Naive thymus-derived CD8-positive, alpha-beta T cell (primary cell): Measurements from ENCODE around the gene PIN1. TPM values are rescaled to one million over a fixed set of nuclear protein-coding genes. Genes with fewer than 3 reads are reported as not detected.
A peak's percentile ranks its signal among the peaks of the same experiment; 100 is the strongest.
"Not testable (repeated sequence)": the region's sequence is repeated elsewhere in the genome, so short reads cannot be mapped to it uniquely, and the experiment has no call there.

Experiments used
- ATAC-seq, 2 donors: fragments of 150-1000 bp; cut with Tn5 transposase in 1 of 2; sonication (Bioruptor Pico), chemical (Tn5 transposase) in 1 of 2; 1 replicate in 1 of 2; 2 replicates in 1 of 2; pipeline ENCODE4 v1.10.0; 2021; ENCODE audit warnings: mild to moderate bottlenecking in 2 of 2, moderate library complexity in 2 of 2
- POLR2A ChIA-PET: fragments of 350-600 bp; sonication (Branson Sonifier 250); formaldehyde crosslinking; loops from one replicate; lab custom pipeline; 2021; ENCODE audit warnings: antibody characterized with exemption; lab: Charles Lee
- DNase-seq, 10 donors: peaks; one replicate each; pipeline versions ENCODE4 v3.0.0 to v3.0.0-alpha.2; 2020 to 2022
- H3K27ac Mint-ChIP-seq, 10 donors: one replicate each; pipeline ENCODE4 v1.8.0; 2020 to 2022; ENCODE audit warnings: mild to moderate bottlenecking in 10 of 10, mixed read lengths in 10 of 10, moderate library complexity in 4 of 10, inconsistent platforms in 1 of 10
- H3K27me3 Mint-ChIP-seq, 5 donors: one replicate each; pipeline ENCODE4 v1.8.0; 2021 to 2022; ENCODE audit warnings: mixed read lengths in 5 of 5
- H3K36me3 Mint-ChIP-seq, 3 donors: one replicate each; pipeline ENCODE4 v1.8.0; 2020 to 2022; ENCODE audit warnings: mixed read lengths in 3 of 3, mild to moderate bottlenecking in 2 of 3, inconsistent platforms in 1 of 3
- H3K4me1 Mint-ChIP-seq, 4 donors: one replicate each; pipeline ENCODE4 v1.8.0; 2021 to 2022; ENCODE audit warnings: mixed read lengths in 4 of 4
- H3K4me3 Mint-ChIP-seq, 10 donors: one replicate each; pipeline ENCODE4 v1.8.0; 2020 to 2022; ENCODE audit warnings: mild to moderate bottlenecking in 10 of 10, mixed read lengths in 10 of 10, moderate library complexity in 6 of 10, inconsistent platforms in 1 of 10
- H3K9me3 Mint-ChIP-seq, 9 donors: one replicate each; pipeline ENCODE4 v1.8.0; 2020 to 2022; ENCODE audit warnings: mixed read lengths in 9 of 9, mild to moderate bottlenecking in 3 of 9, inconsistent platforms in 1 of 9, moderate library complexity in 1 of 9
- polyA plus RNA-seq, 3 donors: library from polyadenylated mRNA; unstranded; fragments of 300-500 nt; fragmentation: Illumina TruSeq; gene quantifications; one replicate each; pipeline ENCODE4 v1.2.3, GENCODE V29; 2021
- total RNA-seq, 8 experiments: library from RNA in 2 of 8; stranded (reverse) in 2 of 8; gene quantifications; one replicate each; pipeline ENCODE4 v1.2.3 and lab custom pipeline; 2021 to 2026

The PIN1 gene
- total and polyA plus RNA-seq, 5 experiments from 2014 or later: 63.3 to 126 (median 85.3) TPM

DNA sequence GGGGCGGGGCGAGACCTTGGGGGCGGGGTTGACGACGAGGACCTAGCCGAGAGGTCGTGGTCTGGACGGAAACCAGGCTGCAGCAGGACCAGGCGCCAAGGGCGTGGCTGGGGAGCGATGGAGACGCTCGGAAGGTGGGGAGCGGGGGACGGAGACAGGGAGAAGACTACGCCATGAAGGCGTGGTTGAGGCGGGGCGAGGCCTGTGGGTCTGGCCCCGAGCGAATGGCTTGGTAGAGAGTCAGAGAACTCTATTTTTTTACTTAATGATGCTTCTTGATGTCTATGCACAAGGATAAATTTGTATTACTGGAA lies 15.6 kb upstream of the PIN1 start:
- Mint-ChIP-seq H3K27me3 (no peaks in the 10 kb centered on the region), H3K4me1 (peaks cover 13 to 41% (median 34%) of the 10 kb centered on the region in 4 donors), H3K27ac (peak overlapping the region; percentile 83 to 98 (median 93)), H3K9me3 (peaks cover 0 to 5% (median 0%) of the 10 kb centered on the region in 9 donors), H3K4me3 (peak overlapping the region; percentile 89 to 94 (median 92)), H3K36me3 (peaks cover 4 to 22% (median 20%) of the 10 kb centered on the region in 3 donors)
- DNase-seq (no peak), ATAC-seq (peak in 1 of 2 donors; percentile 21)
- POLR2A ChIA-PET: interaction anchor here (0.6 to 2.2 kb wide), 15 partner anchors 8 to 385 kb away, joined by 3 to 23 read pairs (median 5); partner anchors contain the start of genes PIN1, UBL5 and ZNF846

DNA sequence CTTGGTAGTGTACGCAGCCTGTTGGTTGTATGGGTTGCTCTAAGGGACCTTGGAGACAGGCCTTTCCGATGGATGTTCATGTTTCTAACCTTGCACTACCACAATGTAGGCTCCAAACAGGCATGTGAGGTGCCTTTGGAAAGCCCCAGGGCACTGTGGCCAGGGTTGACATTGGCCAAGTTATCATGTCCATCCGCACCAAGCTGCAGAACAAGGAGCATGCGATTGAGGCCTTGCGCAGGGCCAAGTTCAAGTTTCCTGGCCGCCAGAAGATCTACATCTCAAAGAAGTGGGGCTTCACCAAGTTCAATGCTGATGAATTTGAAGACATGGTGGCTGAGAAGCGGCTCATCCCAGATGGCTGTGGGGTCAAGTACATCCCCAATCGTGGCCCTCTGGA lies 15.1 kb upstream of the PIN1 start:
- POLR2A ChIA-PET, H3K27me3 Mint-ChIP-seq, ATAC-seq, DNase-seq, H3K9me3 Mint-ChIP-seq: not testable (repeated sequence)
- Mint-ChIP-seq H3K4me1 (peaks cover 11 to 37% (median 32%) of the 10 kb centered on the region in 4 donors), H3K4me3 (peak overlapping the region in 9 of 10 donors; percentile 89 to 94 (median 91)), H3K27ac (peak overlapping the region in 9 of 10 donors; percentile 83 to 98 (median 92)), H3K36me3 (peaks cover 4 to 18% (median 15%) of the 10 kb centered on the region in 3 donors)

DNA sequence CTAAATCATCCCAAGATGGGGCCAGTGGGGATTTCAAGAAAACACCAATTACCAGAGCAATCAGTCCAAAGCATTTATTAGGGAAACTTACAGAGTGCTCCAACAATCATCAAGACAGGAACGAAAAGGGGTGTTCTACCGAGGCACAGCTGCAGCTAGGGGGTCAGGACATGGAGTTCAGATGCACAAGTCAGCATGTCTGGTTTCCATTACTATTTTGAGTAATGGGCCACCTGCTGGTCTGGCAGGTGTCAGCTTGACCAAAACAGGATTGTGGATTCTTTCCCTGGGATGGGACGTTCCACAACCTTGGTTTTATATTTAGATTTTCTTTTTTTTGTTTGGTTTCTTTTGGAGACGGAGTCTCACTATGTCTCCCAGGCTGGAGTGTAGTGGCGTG lies 11.3 kb upstream of the PIN1 start:
- Mint-ChIP-seq H3K4me1 (peaks cover 12 to 42% (median 32%) of the 10 kb centered on the region in 4 donors), H3K36me3 (peaks cover 0 to 4% (median 4%) of the 10 kb centered on the region in 3 donors), H3K27ac (peak overlapping the region in 1 of 10 donors; percentile 49), H3K4me3 (peak overlapping the region in 1 of 10 donors; percentile 44), H3K27me3 (no peaks in the 10 kb centered on the region), H3K9me3 (no peaks in the 10 kb centered on the region)
- POLR2A ChIA-PET: no interaction called here
- no peak for DNase-seq
- ATAC-seq: no peak

DNA sequence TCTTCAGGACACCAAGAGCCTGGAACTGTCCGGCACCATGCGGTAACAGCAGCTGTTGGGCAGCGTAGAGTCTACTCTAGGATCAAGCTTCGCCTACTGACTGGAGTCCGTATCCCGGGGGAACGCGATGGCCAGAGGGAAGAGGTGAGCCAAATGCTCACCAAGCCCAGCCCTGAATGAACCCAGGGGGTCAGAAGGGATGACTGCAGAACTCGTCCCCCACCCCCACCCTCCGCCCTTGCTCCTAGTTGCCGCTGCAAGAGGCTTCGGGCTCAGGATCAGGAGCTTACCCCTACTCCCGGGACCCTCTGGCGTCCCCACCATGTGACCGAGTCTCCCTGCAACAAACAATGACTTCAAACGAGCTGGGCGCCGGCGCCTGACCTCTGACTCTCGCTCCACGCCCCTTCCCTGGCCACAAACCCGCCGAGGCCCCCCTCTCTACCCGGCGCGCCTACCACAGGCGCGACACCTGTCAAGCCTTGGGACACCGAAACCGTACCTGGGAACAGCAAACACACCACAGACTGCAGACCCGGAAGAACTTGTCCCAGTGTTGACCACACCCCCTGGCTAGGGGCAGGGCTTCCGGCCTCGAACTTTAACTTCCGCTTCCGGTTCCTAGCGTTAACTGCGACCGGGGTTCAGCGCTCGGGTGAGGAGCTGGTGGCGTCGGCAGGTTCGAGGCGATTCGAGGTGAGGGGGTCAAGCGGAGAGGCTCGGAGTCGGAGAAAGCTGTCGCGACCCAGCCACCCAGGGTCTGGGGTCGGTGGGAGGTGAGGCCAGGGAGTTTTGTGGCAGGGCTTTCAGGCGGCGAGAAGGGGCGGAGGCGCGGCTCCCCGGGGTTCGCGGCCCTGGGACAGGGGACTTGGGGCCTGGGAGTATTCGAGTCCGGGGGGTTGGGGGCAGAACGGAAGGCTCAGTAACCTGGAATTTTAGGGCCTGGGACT lies 7.6 kb upstream of the PIN1 start, which contains the start of gene UBL5:
Gene UBL5, plus strand, starts transcription at position 630 of the 950 bp plus-strand sequence. CDS start 420 bp downstream, outside the sequence.
- Mint-ChIP-seq H3K36me3 (peaks cover 0 to 17% (median 6%) of the 10 kb centered on the region in 3 donors), H3K4me3 (peak within 1 kb of the TSS; percentile 98 to 100 (median 100)), H3K27ac (peak within 1 kb of the TSS; percentile 98 to 99 (median 99)), H3K4me1 (peaks cover 14 to 41% (median 29%) of the 10 kb centered on the region in 4 donors), H3K9me3 (no peaks in the 10 kb centered on the region), H3K27me3 (no peaks in the 10 kb centered on the region)
- peak; percentile 74 to 94 (median 86) for DNase-seq
- ATAC-seq: peak; percentile 95 to 98
- POLR2A ChIA-PET: interaction anchor here (0.6 to 3.0 kb wide), 16 partner anchors 8 to 518 kb away, joined by 3 to 23 read pairs (median 4); partner anchors contain the start of genes FBXL12, PIN1, ZNF266 and ZNF699

DNA sequence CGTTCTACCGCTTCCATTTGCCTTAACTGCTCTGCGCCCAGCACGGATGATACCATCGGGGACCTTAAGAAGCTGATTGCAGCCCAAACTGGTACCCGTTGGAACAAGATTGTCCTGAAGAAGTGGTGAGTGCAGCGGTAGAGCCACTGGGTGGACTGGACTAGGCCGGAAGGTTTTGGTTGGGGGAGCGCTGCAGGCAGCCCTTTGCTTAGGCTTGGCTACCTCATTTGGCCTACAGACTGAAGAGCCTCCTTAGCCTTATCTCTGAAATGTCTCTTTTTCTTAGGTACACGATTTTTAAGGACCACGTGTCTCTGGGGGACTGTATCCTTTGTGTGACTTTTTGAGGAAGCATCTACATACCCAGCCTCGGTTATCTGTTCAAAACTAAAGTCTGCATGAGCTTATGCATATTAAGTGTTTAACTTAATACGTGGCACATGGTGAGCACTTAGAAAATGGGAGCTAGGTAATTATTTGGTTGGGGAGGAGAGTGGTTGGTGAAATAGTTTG lies 6.5 kb upstream of the PIN1 start:
- Mint-ChIP-seq H3K36me3 (peaks cover 0 to 17% (median 5%) of the 10 kb centered on the region in 3 donors), H3K27me3 (no peaks in the 10 kb centered on the region), H3K4me3 (peak overlapping the region; percentile 98 to 100 (median 100)), H3K9me3 (no peaks in the 10 kb centered on the region), H3K4me1 (peaks cover 14 to 40% (median 28%) of the 10 kb centered on the region in 4 donors), H3K27ac (peak overlapping the region in 9 of 10 donors; percentile 80 to 99 (median 99))
- POLR2A ChIA-PET: interaction anchor here (1.1 to 3.0 kb wide), 7 partner anchors 8 to 519 kb away, joined by 3 to 23 read pairs (median 7); partner anchors contain the start of genes FBXL12 and ZNF699
- DNase-seq (no peak), ATAC-seq (no peak)

DNA sequence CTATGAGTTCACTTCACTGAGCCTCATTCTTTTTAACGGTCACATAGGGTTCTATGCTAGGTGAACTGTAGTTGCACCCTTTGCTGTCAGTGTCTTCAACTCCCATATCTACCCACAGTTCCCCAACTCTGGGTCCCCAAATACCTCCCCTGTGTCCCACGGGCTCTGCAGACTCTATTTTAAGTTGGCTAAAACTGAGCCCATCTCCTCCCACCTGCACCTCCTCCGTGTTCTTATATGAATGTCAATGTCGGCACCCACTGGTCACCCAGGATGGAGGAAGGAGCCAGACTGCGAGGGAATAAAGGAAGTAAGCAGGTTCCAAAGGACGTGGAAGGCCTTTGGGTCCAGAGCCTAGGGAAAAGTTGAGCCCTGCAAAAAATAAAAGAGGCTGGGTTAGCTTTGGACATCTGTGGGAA lies 802 bp upstream of the PIN1 start:
- peaks cover 8 to 36% (median 16%) of the 10 kb centered on the region in 4 donors for H3K4me1 Mint-ChIP-seq
- ATAC-seq (no peak), DNase-seq (no peak)
- peak overlapping the region; percentile 89 to 97 (median 94) for H3K4me3 Mint-ChIP-seq
- peak overlapping the region; percentile 77 to 98 (median 94) for H3K27ac Mint-ChIP-seq
- POLR2A ChIA-PET: interaction anchor here (0.7 to 1.9 kb wide), 6 partner anchors 15 to 308 kb away, joined by 3 to 12 read pairs (median 6); partner anchors contain the start of gene FBXL12
- peaks cover 0 to 25% (median 4%) of the 10 kb centered on the region in 3 donors for H3K36me3 Mint-ChIP-seq
- H3K9me3 Mint-ChIP-seq: no peaks in the 10 kb centered on the region
- no peaks in the 10 kb centered on the region for H3K27me3 Mint-ChIP-seq

DNA sequence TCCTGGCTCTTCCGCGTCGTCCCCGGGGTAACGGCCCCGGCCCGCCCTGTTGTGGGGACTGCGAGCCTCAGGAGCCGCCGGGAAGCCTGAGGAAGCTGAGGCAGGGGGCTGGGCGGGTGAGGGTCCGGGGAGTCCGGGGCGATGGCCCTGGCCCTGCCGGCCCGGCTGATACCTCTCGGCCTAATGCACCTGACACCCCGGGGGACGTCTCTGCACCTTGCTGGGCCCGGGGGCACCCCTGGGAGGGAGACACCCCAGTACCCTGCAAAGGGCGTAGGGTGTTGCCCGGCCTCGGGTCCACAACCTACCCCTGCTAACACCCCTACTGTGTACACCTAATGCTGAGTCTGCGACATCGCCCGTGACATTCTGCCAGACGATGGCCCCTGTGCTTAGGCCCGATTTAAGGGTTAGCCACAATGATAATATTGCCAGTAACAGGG lies 410 bp downstream of the PIN1 start:
- POLR2A ChIA-PET: interaction anchor here (0.5 to 1.9 kb wide), 9 partner anchors 7 to 307 kb away, joined by 3 to 12 read pairs (median 6); partner anchors contain the start of gene UBL5
- H3K4me1 Mint-ChIP-seq: peaks cover 6 to 30% (median 13%) of the 10 kb centered on the region in 4 donors
- DNase-seq: peak in 1 of 10 donors; percentile 23
- H3K27me3 Mint-ChIP-seq: no peaks in the 10 kb centered on the region
- H3K9me3 Mint-ChIP-seq: no peaks in the 10 kb centered on the region
- no peak for ATAC-seq
- peak overlapping the region in 7 of 10 donors; percentile 61 to 92 (median 78) for H3K27ac Mint-ChIP-seq
- H3K4me3 Mint-ChIP-seq: peak overlapping the region; percentile 82 to 97 (median 89)
- peaks cover 0 to 28% (median 5%) of the 10 kb centered on the region in 3 donors for H3K36me3 Mint-ChIP-seq

DNA sequence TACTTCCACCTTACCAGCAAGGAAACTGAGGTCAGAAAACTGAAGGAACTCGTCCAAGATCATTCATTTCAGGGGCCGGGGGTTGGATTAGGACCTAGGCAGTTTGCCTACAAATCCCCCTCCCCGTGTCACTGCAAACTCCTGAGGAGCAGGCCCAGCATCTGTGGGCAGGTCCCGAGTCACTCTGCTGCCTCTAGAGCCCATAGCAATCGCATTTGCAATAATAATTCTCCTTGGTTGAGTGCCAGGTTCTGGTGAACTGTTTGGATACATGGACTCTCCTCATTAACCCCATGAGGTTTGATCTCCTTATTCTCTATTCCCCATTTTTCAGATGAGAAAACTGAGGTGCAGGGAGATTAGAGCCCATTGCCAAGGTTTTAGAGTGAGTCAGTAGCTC lies 903 bp downstream of the PIN1 start:
- H3K4me1 Mint-ChIP-seq: peaks cover 6 to 33% (median 13%) of the 10 kb centered on the region in 4 donors
- DNase-seq: no peak
- H3K36me3 Mint-ChIP-seq: peaks cover 0 to 30% (median 5%) of the 10 kb centered on the region in 3 donors
- H3K4me3 Mint-ChIP-seq: peak overlapping the region; percentile 82 to 97 (median 89)
- no peaks in the 10 kb centered on the region for H3K27me3 Mint-ChIP-seq
- peak overlapping the region; percentile 61 to 92 (median 83) for H3K27ac Mint-ChIP-seq
- no peaks in the 10 kb centered on the region for H3K9me3 Mint-ChIP-seq
- POLR2A ChIA-PET: interaction anchor here (0.7 to 2.1 kb wide), 5 partner anchors 8 to 56 kb away, joined by 3 to 9 read pairs (median 6); partner anchors contain the start of gene UBL5
- ATAC-seq: no peak

DNA sequence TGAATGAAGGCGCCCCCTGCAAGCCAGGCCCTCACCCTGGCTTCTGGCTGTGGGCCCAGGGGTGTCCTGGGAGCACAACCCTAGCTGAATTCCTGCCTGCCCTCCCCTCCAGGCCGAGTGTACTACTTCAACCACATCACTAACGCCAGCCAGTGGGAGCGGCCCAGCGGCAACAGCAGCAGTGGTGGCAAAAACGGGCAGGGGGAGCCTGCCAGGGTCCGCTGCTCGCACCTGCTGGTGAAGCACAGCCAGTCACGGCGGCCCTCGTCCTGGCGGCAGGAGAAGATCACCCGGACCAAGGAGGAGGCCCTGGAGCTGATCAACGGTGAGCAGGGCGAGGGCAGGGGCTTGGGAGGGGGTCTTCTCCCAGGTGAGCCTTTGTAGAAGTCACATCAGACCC lies 3.2 kb downstream of the PIN1 start:
- H3K36me3 Mint-ChIP-seq: peaks cover 0 to 48% (median 16%) of the 10 kb centered on the region in 3 donors
- POLR2A ChIA-PET: interaction anchor here (0.6 to 1.2 kb wide), 2 partner anchors 11 to 19 kb away, joined by 3 to 4 read pairs; partner anchors contain the start of gene UBL5
- H3K4me1 Mint-ChIP-seq: peaks cover 13 to 44% (median 20%) of the 10 kb centered on the region in 4 donors
- no peak for DNase-seq
- no peak overlapping the region for H3K4me3 Mint-ChIP-seq
- no peak for ATAC-seq
- no peaks in the 10 kb centered on the region for H3K9me3 Mint-ChIP-seq
- H3K27me3 Mint-ChIP-seq: no peaks in the 10 kb centered on the region
- H3K27ac Mint-ChIP-seq: peak overlapping the region in 1 of 10 donors; percentile 33

DNA sequence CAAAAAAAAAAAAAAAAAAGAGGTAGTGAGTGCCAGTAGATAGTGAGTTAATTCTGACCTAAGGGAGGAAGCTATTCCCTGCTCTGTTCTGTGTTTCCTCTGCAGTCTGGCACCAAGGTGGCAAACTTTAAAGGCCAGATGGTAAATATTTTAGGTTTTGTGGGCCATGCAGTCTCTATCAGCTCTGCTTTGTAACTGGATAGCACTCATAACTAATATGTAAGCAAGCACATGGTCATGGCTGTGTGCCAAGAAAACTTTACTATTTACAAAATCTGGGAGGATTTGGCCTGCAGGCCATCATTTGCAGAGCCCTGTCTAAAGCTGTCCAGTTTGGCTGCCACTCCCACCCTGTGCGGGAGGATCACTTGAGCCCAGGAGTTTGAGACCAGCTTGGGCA lies 4.3 kb downstream of the PIN1 start:
- Mint-ChIP-seq H3K4me1 (peaks cover 13 to 44% (median 20%) of the 10 kb centered on the region in 4 donors), H3K9me3 (no peaks in the 10 kb centered on the region), H3K4me3 (no peak overlapping the region), H3K27ac (no peak overlapping the region), H3K36me3 (peaks cover 0 to 59% (median 24%) of the 10 kb centered on the region in 3 donors), H3K27me3 (no peaks in the 10 kb centered on the region)
- ATAC-seq (no peak), DNase-seq (no peak)
- POLR2A ChIA-PET: interaction anchor here (0.6 to 1.7 kb wide), 2 partner anchors 18 to 20 kb away, joined by 5 to 8 read pairs; partner anchors contain the start of gene FBXL12

DNA sequence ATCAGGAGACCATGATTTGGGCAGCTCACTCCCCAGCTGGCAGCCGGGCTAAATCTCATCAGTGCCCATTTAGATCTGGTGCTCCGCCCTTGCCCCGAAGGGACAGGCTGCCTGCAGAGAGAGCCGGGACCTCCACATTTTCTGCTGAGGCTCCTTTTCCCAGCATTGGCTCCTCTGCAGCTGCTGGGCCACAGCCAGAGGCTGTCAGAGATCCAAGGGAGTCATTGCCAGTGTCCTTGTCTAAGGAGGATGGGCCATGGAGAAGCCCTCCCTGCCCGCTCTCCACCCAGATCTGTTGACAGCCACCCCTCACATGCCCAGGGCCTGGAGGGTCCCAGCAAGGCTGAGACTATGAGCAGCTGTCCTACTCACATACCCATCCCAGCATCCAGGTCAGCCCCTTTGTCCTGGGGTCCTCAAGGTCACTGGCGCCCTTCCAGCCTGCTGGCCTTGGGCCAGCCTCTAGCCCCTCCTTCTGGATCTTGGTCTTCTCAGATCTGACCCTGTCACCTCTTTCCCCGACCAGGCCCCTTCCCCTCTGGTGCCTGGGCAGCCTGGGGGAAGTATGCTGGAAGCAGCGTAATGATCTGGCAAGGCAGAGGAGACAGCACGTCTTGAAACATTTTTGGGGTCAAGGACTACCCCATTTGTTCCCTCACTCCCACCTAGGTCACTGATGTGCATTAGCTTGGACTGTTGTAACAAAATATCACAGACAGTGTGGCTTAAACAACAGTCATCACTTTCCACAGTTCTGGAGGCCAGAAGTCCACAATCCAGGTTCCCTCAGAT lies 7.9 kb downstream of the PIN1 start:
- POLR2A ChIA-PET: no interaction called here
- Mint-ChIP-seq H3K9me3 (no peaks in the 10 kb centered on the region), H3K4me1 (peaks cover 10 to 52% (median 26%) of the 10 kb centered on the region in 4 donors), H3K27me3 (no peaks in the 10 kb centered on the region), H3K4me3 (no peak overlapping the region), H3K36me3 (peaks cover 0 to 75% (median 24%) of the 10 kb centered on the region in 3 donors), H3K27ac (peak overlapping the region in 1 of 10 donors; percentile 46)
- ATAC-seq (no peak), DNase-seq (no peak)
